Esophagus muscularis mucosa (tissue), 4 donors: Measurements from ENCODE around the gene IFITM2.

ENCODE experiments used
- EP300 ChIP-seq: sonication (generic); formaldehyde crosslinking; IDR thresholded peaks from one replicate; pipeline ENCODE4 v1.6.1; 2017; ENCODE audit warnings: antibody characterized with exemption
- POLR2A ChIP-seq: fragments of 450-650 bp; IDR thresholded peaks from one replicate; pipeline ENCODE4 v1.6.1; 2017; ENCODE audit warnings: antibody characterized with exemption, moderate library complexity, mild to moderate bottlenecking, low read depth
- POLR2AphosphoS5 ChIP-seq, 2 donors: sonication (generic); formaldehyde crosslinking; IDR thresholded peaks; one replicate each; pipeline ENCODE4 v1.6.1; 2017; ENCODE audit warnings: antibody characterized with exemption in 2 of 2
- TF ChIP-seq, protein P1 (sequence below), 3 experiments: fragments of 200-600 bp in 2 of 3; fragments of 450-650 bp in 1 of 3; sonication (generic) in 2 of 3; IDR thresholded peaks; one replicate each; pipeline ENCODE4 v1.5.1; 2017 to 2019; ENCODE audit warnings: antibody characterized with exemption in 3 of 3, mild to moderate bottlenecking in 2 of 3, moderate library complexity in 1 of 3

DNA sequence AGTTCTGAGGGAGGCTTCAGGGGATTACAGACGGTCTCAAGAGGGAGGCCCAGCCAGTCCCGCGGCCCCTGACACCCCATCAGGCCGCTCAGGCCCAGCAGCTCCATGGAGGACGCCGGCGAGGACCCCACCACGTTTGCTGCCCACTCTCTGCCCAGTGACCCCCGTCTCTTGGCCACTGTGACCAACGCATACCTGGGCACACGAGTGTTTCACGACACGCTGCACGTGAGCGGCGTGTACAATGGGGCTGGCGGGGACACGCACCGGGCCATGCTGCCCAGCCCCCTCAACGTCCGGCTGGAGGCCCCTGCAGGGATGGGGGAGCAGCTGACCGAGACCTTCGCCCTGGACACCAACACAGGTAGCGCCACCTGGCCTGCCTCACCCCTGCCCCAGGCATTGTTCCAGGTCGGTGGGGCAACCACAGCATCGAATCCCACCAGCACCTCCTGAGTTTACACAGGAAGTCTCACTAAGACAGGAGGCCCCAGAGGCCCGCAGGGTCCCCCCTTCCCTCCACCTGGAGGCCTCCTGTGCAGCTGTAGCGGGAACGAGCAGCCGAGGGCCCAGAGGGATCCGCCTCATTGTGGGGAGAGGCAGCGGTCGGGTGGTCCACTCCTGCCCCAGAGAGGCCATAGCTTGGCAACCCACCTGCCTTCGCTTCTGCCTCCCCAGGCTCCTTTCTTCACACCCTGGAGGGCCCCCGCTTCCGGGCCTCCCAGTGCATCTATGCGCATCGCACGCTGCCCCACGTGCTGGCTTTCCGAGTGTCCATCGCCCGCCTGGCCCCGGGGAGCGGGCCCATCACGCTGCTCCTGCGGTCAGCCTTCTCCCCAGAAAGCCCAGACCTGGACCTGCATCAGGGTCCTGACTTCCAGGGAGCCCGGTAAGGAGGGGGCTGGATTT lies 17.6 kb upstream of the IFITM2 start:
- TF ChIP-seq, protein P1, sequence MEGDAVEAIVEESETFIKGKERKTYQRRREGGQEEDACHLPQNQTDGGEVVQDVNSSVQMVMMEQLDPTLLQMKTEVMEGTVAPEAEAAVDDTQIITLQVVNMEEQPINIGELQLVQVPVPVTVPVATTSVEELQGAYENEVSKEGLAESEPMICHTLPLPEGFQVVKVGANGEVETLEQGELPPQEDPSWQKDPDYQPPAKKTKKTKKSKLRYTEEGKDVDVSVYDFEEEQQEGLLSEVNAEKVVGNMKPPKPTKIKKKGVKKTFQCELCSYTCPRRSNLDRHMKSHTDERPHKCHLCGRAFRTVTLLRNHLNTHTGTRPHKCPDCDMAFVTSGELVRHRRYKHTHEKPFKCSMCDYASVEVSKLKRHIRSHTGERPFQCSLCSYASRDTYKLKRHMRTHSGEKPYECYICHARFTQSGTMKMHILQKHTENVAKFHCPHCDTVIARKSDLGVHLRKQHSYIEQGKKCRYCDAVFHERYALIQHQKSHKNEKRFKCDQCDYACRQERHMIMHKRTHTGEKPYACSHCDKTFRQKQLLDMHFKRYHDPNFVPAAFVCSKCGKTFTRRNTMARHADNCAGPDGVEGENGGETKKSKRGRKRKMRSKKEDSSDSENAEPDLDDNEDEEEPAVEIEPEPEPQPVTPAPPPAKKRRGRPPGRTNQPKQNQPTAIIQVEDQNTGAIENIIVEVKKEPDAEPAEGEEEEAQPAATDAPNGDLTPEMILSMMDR (IDR thresholded peaks at IDR 0.05): no peak
- TF ChIP-seq POLR2A (no peak), EP300 (no peak), POLR2AphosphoS5 (IDR thresholded peaks at IDR 0.05) (no peak)
